Activated T-cell treated with anti-CD3 and anti-CD28 coated beads for 24 hours (primary cell): Measurements from ENCODE around the gene PRR7.

ENCODE experiments used
- DNase-seq: peaks from one replicate; pipeline ENCODE4 v3.0.0-alpha.2; 2020; ENCODE audit warnings: low read depth

Gene PRR7

DNA sequence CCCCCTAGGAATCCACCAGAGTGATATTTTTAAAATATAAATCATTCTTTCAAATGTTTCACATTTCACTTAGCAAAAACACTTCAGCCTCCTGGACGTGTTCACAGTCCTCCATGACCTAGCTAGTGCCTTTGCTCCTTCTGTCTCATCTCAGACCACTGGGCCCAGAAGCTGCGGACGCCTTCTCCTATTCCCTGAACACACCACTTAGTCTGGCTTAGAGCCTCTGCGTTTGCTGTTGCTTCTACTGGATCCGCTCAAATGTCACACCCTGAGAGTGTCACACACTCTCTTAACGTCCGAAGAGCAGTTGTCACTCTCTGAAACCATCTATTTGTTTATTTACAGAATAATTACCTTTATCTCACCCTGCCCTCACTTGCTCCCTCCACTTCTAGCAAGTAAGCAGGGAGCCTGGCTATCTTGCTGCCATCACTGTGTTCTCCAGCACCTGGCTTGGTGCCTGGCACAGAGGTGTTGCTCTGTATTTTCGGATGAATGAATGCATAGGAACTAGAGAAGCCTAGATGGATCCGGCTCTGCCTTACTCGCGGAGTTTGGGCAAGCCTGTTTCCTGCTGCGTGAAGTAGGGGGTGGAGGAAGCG, 21.3 kb upstream of the PRR7 start:
- no peak for DNase-seq

DNA sequence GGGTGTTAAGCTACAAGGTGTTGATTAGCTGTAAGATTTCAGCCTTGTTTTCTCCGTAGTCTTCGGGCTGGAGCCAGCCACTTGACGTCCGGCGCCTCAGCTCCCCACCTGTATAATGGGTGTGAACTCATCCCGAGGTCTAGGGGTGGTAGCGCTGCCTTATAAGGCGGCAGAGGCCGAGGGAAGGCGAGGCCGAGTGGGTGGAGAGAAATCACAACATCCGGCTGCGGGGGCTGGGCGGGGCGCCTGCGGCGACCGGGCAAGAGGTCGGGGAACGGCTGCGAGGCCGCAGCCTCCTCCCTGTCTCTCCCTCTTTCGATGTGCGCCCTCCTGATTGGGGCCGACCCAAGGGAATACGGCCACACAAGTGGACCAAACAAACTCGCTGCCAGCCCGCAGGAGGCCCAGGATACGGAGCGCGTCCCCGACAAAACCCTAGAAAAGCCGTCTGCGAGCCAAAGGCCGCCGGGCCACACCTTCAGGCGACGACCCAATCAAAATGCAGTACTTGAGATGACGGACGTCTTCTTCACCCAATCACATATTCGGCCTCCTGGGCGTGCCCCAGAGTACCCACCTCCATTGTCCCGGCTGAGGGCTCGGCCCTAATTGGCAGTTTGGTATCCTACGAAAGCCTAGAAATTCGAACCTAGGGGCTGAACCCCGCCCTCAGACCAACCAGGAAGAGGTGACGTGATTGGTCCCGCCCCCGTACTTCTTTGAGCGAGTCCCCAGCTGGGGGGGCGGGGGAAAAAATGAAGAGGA, 20.6 kb upstream of the PRR7 start:
- peak; percentile 99 for DNase-seq

DNA sequence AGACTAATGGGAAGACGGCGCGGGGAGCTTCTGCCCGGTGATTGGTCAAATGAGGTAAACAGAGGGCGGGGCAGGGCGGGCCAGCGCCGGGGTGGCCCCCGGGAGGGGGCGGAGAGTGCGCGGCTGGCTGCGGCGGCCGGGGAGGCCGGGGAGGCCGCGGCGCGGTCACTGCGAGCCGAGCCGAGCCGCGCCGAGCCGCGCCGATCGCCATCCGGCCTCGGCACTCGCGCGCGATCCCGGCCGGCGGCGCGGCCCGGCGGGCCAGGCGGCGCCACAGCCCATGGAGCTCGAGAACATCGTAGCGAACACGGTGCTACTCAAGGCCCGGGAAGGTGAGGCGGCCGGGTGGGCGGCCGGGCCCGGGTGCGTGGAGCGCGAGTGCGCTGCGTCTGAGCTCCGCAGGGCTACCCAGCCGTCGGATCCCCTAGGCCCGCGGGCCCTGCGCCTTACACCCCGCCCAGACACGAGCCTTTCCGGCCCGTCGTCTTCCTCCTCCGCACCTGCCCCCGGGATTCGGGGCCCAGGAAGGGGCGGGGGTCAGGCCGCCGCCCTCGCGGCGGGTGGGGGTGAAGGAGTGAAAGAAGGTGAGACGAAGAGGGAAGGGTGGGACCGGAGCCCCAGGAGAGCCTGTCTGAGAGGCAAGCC, 19.9 kb upstream of the PRR7 start, which contains the start of gene GRK6:
Gene GRK6 (plus strand): TSS at position 111 of the 645 bp plus-strand sequence. CDS start 170 bp downstream, at position 281.
- peak; percentile 64 for DNase-seq

DNA sequence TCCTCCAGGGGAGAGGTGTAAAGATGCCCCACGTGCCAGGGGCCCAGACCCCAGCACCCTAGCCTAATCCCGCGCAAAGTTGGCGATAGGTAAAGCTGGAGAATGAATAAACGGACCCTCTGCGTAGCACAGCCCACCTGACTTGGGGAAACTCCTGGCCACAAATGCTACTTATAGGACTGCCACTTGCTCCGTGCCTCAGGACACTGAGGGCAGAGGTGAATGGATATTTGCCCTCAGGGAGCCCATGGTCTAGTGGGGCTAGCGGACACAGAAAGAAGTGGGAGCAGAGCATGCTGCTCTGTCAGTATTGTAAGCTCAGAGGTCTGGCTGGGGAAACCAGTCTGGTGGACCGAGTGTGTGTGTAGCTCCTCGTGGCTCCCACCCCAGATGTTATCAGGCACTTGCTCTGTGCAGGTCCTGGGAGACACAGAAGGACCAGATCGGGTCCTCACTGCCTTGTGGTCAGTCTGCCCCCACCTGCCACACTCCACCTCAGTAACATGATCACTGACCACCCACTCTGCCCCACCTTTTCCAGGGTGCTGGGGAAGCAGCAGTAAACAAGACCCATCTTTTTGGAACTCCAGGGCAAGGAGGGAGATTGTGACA, 19.3 kb upstream of the PRR7 start:
- DNase-seq, result no peak

DNA sequence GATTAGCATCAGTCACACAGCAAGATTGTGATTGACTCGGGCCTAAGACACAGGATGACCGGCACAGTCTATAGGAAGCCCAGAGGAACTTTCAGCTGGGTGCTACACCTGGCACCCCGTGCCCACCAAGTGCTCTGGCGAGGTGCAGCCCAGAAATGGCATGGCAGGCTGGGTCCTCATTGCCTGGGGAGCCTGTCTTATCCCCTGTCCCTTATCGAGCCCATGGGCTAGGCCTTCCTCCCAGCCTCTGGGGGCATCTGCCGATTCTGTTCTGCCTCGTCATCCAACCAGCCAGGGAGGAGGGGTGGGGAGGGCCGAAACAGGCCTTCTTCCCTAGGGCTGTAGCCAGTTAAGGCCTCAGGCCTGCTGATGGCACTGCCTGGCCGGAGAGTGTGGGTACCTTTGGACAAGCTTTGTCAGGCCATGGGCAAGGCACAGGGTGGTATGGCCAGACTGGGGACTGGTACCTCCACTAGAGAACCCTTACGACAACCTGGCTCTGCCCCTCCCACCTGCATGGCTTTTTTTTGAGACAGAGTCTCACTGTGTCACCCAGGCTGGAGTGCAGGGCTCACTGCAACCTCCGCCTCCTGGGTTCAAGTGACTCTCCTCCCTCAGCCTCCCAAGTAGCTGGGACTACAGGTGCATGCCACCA, 18.6 kb upstream of the PRR7 start:
- DNase-seq, result peak; percentile 24

DNA sequence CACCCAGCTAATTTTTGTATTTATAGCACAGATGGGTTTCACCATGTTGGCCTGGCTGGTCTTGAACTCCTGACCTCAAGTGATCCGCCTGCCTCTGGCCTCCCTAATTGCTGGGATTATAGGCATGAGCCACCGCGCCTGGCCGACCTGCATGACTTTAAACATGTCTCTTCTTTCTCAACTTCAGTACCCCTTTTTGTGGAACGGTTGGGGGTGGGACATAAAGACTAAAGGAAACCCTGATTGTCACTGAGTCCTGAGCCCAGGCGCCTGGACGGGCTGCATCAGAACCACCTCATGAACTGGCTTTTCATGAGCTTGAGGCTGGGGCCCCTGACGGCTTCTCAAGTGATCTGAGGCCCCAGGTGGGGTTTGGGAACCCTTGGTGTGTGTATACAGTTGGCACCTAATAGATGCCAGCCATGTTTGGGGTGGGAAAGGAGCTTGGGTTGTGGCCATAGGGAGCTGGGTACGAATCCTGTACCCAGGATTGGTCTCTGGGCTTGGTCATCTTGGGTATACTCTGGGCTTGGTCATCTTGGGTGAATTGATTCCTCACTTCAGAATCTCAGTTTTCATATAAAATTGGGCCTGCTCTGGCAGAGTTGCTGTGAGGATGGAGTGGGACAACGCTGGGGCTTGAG, 17.9 kb upstream of the PRR7 start:
- DNase-seq, result no peak

DNA sequence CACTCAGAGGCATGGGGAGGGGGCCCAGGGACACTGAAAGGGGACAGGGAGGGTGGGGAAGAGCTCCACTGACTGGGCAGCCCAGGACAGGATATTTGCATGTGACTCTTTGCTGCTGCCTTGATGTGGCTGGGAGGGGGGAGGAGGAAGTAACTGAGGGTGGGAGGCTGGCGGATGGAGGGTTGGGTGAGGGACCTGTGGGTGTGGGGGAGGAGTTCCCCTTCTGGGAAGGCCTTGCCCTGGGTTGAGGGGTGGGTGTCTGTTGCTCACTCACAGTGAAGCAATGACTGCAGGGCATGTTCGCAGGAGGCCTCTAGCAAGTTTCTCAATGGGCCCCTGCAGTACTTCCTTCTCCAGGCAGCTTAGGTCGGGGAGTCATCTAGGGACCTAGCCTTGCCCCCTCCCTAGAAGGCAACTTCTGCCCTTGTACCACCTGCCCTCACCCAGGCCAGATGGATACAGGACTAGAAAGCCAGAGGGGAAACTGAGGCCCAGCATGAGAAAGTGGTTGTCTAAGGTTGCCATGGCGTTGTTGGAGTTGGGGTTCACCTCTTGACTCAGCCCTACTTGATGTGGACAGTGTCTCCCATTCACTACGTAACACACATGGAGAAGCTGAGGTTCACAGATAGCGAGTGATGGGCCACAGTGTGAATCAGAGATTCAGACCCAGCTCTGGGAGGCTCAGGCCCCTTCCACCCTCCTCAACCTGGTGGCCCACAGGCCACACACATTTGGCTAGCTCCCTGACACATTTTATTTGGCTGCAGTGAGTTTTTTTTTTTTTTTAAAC, 17.2 kb upstream of the PRR7 start:
- DNase-seq, result peak; percentile 79

DNA sequence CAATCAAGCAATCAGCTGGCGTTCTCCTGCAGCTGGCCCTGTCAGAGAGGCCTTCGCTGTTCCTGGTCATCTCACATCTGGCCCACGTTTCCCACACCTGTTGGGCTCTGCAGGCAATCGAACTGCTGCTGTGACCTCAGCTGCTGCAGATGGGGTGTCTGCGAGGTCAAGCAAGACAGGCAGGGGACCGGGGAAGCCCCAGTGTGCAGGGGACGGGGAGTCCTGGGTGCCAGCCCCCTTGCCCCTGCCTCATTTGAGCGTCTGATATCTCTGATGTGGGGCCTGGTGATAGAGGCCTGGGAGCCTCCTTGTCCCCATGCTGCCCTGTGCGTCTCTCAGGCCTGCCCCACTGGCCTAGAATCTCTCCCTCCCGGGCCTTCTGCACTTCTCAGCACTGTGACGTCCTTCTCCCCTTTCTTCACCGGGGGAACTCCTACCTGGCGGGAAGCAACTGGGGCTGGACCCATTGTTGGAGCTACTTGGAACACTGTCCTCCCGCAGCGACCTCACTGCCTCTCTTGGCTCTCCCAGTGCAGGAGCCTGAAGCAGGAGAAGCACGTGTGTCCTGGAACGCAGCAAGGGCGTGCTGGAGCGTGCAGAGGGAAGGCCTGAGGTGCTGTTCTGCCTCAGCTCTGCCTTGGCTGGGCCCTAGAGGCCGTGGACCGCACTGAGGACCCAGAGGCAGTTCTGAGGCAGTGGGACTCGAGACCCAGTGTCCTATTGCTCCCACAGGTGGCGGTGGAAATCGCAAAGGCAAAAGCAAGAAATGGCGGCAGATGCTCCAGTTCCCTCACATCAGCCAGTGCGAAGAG, 16.3 kb upstream of the PRR7 start:
- no peak for DNase-seq

DNA sequence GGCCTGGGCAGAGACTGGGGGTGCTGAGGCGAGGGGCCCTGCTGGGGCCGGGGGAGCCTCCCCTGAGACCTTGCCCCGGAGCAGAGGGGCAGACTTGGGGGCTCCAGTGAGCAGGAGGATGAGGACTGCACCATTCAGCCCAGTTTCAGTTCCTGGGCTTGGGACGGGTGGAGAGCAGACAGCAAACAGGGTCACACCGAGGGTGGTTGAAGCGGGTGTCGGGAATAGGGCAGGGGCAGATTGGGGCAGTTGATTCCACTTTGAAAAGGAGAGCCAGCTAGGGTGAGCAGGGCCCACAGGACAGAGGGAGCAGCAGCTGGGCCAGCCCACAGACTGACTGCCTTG, 15.7 kb upstream of the PRR7 start:
- DNase-seq, result no peak

DNA sequence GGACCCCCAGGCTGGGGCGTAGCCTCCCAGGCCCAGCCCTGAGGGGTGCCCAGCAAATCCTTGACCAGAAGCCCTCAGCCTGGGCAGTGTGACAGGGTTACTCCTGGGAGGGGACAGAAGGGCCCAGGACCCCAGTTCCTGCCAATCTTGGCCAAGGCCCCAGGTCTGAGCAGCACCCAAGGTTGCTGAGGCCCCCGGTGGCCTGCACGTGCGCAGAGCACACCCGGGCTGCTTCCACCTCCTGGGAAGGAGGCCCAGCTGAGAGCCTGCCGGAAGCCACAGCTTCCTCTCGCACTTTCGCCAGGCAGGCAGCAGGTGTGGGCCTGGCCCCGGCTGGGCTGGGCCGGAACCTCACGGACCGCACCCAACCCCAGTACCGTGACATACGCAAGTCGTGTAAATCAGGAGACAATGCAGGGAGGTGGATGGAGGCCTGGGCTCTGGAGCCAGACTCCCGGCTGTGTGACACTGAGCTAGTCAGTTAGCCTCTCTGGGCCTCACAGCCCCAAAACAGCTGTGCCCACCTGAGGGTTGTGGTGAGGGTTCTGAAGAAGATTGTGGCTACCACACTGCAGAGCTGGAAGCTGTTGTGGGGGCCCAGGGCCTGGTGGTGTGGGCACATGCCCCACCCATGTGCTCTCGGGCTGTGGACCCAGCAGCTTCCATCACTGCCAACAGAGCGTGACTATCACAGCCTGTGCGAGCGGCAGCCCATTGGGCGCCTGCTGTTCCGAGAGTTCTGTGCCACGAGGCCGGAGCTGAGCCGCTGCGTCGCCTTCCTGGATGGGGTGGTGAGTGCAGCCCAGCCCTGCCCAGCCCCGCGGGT, 15.1 kb upstream of the PRR7 start:
- DNase-seq, result peak; percentile 65

DNA sequence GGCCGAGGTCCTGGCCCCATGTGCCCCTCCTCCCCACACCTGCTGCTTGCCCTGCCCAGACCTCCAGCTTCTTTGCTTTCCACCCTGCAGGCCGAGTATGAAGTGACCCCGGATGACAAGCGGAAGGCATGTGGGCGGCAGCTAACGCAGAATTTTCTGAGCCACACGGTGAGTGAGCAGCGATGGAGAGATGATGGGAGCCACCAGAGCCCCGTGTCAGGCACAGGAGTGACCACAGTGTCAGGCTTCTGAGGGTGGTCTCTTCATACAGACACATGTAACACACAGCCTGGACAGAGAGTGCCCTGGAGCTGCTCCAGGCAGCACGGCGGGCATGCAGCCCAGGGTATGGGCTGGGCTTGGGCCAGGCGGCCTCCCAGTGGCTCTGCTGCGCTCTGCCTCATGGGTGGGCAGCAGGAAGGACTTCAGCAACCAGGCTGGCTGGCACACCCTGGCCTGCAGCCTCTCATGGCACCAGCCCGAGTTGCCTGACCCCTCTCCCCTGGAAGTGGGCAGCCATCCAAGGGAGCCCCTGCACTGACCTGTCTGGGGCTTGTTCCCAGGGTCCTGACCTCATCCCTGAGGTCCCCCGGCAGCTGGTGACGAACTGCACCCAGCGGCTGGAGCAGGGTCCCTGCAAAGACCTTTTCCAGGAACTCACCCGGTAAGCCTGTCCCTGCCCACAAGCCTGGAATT, 14.3 kb upstream of the PRR7 start:
- no peak for DNase-seq

DNA sequence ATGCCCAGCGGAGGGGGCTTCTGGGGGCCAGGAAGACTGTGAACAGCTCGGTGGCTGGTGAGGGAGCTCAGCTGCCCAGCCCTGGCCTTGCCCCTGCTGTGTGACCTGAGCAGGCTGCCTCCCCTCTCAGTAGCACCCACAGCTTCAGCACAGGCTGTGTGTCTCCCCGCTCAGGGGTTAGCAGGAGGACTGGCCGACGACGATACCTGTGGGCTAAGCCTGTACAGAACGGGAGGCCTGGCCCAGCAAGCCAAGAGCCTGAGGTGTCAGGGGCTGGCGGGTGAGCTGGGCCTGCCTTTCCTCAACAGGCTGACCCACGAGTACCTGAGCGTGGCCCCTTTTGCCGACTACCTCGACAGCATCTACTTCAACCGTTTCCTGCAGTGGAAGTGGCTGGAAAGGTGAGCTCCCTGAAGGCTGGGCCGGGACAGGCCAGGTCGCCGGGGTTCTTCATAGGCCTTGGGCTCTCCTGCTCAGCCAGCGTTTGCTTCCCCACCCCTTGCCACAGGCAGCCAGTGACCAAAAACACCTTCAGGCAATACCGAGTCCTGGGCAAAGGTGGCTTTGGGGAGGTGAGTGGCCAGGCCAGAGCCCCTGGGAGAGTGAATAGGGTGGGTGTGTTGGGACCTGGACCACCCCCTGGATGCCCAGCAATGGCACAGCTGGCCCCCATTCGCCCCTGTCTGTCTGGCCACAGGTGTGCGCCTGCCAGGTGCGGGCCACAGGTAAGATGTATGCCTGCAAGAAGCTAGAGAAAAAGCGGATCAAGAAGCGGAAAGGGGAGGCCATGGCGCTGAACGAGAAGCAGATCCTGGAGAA, 13.6 kb upstream of the PRR7 start:
- DNase-seq, result no peak

DNA sequence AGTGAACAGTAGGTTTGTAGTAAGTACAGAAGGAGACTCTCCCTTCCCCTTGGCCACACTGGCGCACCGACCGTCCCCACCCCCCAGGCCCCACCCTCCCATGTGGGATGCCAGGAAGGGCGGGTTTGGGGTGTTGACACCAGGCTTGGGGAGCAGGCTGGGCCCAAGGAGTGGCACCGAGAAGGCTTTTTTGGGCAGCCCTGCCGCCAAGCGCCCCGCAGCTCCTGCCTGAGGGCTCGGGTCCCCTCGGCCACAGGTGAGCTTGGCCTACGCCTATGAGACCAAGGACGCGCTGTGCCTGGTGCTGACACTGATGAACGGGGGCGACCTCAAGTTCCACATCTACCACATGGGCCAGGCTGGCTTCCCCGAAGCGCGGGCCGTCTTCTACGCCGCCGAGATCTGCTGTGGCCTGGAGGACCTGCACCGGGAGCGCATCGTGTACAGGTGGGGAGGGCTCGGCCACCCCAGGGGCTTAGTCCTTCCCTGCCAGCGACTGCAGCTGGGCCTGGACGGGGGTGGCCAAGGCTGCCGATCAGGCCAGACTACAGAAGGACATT, 12.9 kb upstream of the PRR7 start:
- no peak for DNase-seq

DNA sequence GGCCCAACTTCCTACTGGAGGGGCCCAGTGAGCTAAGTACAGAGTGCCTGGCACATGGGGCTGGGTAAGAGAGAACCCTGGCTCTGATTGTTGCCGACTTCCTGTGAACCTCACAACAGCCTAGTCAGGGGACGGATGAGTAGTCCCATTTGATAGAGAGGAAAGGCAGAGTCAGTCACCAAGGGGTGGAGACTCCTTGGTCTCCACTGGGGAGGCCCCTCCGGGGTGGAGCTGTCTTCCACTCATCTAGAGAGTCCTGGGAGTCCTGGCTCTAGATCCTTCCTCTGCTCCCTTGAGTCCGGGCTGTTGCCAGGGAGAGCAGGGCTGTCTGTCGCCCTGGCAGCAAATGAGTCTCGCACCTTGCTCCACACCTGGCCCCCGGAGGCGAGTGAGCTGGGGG, 12.2 kb upstream of the PRR7 start:
- DNase-seq, result peak; percentile 56

DNA sequence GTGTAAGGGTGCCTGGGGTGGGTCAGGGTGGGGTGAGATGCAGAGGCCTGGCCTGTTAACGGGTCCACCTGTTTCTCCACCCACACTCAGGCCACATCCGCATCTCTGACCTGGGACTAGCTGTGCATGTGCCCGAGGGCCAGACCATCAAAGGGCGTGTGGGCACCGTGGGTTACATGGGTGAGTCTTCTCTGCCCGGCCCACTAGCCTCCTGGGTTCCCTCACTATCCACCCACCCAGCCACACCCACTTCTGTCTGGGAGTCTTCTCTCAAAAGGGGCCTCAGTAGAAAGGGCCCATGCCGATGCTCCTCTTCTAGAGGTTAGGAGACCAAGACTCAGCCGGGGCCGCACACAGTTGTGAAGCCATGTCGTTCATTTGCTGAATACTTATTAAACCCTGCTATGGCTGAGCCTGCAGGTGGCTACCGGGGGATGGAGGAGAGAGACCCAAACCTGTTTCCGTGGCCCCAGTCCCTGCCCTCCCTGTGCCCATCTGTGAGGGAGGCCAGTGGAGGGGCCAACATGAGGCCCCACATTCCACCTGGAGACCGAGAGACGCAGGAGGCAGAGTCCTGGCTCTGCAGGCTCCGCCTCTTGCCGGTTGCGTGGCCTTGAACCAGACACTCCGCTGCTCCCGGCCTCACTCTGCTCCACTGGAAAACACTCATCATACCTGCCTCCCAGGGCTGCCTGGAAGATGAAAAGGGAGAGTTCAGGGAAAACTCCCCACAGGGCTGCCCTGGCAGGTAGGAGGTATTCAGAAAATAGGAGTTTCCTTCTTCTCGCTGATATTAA, 11.5 kb upstream of the PRR7 start:
- DNase-seq, result no peak

DNA sequence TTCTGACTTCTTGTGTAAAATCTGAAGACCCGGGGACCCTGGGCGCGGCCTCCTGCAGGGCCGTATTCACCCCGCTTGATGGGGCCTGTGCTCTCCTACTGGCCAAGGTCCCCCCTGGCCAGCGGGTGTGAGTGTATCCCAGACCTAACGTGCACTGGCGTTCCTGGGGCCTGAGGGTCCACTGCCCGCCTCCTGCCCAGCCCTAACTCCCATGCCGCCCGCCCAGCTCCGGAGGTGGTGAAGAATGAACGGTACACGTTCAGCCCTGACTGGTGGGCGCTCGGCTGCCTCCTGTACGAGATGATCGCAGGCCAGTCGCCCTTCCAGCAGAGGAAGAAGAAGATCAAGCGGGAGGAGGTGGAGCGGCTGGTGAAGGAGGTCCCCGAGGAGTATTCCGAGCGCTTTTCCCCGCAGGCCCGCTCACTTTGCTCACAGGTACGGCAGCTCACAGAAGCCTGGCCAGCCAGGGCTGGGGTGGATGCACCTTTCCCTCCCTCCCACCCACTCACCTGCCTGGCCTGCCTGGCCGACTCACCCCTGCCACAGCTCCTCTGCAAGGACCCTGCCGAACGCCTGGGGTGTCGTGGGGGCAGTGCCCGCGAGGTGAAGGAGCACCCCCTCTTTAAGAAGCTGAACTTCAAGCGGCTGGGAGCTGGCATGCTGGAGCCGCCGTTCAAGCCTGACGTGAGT, 10.6 kb upstream of the PRR7 start:
- DNase-seq, result no peak
